HuH-7.5 (cell line): ENCODE results near the gene FHIP2A.
"Not testable (repeated sequence)": the region's sequence is repeated elsewhere in the genome, so short reads cannot be mapped to it uniquely, and the experiment has no call there.

Experiments used
- DNase-seq: peaks from one replicate; pipeline ENCODE4 v3.0.0; 2011; ENCODE audit warnings: low spot score

FHIP2A gene, protein sequence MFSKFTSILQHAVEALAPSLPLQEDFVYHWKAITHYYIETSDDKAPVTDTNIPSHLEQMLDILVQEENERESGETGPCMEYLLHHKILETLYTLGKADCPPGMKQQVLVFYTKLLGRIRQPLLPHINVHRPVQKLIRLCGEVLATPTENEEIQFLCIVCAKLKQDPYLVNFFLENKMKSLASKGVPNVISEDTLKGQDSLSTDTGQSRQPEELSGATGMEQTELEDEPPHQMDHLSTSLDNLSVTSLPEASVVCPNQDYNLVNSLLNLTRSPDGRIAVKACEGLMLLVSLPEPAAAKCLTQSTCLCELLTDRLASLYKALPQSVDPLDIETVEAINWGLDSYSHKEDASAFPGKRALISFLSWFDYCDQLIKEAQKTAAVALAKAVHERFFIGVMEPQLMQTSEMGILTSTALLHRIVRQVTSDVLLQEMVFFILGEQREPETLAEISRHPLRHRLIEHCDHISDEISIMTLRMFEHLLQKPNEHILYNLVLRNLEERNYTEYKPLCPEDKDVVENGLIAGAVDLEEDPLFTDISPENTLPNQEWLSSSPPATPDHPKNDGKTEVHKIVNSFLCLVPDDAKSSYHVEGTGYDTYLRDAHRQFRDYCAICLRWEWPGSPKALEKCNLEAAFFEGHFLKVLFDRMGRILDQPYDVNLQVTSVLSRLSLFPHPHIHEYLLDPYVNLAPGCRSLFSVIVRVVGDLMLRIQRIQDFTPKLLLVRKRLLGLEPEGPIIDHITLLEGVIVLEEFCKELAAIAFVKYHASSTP

GRCh38 chr10:114821293-114821914 is at the start of gene FHIP2A:
Gene FHIP2A, plus strand, starts transcription at chr10:114821780. Its CDS starts 299 bp downstream, at chr10:114822079.
- DNase-seq = peak; percentile 76

GRCh38 chr10:114772496-114773196 is 48.9 kb upstream of the FHIP2A start:
- no peak for DNase-seq

DNA sequence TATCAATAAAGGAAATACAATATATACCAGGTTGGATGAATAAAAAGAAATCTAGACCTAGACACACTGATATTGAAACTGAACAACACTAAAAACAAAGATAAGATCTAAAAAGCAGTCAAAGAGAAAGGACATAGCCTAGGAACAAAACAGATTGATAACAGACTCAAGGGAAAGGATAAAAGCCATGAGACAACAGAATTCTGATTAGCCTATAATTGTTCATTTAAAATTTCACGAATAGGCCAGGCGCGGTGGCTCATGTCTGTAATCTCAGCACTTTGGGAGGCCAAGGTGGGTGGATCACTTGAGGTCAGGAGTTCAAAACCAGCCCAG is 48.4 kb upstream of the FHIP2A start:
- DNase-seq = no peak

- not testable (repeated sequence) for DNase-seq
These were observed 46.5 kb upstream of the FHIP2A start for GRCh38 chr10:114775082-114775481.

GRCh38 chr10:114777415-114777814 is 44.2 kb upstream of the FHIP2A start:
- DNase-seq = no peak

GRCh38 chr10:114779803-114780576 is 41.6 kb upstream of the FHIP2A start:
- DNase-seq = no peak

DNA sequence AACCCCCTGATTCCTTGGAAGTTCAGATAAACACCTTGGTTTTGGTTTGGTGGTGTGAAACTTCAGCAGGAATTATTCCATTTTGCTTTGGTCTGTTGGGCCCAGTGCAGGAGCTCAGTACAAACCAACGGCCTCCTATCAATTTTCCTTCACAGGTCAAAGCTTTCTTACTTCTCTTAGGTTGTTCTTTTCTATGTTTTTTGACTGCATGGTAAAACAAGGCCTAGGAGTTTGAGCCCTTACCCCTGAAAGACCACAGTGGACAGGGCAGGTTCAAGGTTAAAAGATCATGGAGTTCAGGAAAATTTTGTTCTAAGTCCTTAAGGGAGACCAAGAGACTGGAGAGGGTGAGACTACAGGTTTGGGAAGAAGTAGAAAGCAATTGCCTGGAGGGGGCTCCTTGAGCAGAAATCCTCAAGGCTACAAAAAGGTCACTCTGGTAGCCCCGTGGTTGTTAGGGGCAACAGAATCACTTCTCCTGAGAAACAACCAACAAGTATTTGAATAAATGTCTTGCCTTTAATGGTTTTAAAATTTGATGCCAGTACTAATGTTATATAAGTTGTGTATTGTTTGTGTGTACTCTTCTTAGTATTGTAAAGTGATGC is 40.9 kb upstream of the FHIP2A start:
- DNase-seq = no peak

DNA sequence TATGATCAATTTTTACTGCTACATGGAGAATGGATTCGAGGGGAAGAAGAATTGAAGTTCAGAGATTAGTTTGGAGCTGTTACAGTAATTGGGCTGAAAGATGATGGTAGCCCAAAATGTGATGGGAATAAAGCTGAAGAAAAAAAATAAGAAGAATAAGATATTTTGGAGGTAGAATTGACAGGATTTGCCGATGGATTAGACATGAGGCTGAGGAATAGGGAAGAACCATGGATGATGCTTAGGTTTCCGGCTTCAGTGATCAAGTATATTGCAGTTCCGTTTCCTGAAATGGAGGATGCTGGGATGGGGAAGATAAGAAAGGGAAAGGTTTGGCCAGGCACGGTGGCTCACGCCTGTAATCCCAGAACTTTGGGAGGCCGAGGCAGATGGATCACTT is 38.9 kb upstream of the FHIP2A start:
- no peak for DNase-seq

- no peak for DNase-seq
These were observed 37.9 kb upstream of the FHIP2A start for GRCh38 chr10:114783686-114784085.

DNA sequence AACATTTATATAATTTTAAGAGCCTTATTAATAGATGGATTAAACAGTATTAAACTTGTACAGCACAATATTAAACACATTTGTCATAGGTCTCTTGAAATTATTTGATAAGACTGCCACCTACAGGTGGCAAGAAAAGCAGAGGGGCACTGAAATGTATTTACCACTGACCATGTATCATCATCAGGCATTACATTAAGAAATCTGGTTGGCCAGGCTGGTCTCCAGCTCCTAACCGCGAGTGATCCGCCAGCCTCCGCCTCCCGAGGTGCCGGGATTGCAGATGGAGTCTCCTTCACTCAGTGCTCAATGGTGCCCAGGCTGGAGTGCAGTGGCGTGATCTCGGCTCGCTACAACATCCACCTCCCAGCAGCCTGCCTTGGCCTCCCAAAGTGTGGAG is 35.1 kb upstream of the FHIP2A start:
- peak; percentile 35 for DNase-seq

- not testable (repeated sequence) for DNase-seq
These were observed 34.4 kb upstream of the FHIP2A start for GRCh38 chr10:114787131-114787530.

DNA sequence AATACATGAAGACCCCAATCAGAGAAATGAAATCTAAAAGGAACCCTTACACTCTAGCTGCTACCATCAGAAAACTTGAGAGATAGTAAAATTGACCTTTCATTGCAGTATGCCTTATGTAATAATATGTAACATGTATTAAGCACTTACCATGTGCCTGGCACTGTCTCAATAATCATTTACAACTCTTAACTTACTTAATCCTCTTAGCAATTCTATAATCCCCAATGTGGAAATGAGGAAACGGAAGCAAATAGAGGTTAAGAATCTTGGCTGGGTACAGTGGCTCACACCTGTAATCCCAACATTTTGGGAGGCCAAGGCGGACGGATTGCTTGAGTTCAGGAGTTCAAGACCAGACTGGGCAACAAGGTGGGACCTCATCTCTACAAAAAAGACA is 29.8 kb upstream of the FHIP2A start:
- no peak for DNase-seq

GRCh38 chr10:114795039-114795438 is 26.5 kb upstream of the FHIP2A start:
- DNase-seq = no peak

GRCh38 chr10:114800361-114800760 is 21.2 kb upstream of the FHIP2A start:
- DNase-seq = no peak

DNA sequence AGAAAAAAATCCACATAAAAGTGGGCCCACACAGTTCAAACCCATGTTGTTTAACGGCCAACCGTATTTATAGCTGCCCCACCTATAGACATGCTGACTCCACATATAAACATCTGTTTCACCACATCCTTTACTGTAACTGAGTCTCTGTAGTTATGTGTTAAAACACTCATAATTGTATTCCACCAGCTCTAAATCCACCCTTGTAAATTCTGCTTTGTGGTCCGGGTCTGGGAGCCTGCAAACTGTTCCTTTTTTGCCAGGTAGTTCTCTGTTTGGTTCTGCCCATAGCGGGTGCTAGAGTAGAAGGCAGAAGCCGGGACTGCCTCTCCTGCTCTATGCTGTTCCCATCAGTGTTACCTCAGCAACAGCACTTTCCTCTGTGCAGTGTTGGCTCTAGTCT is 20.2 kb upstream of the FHIP2A start:
- DNase-seq = no peak

GRCh38 chr10:114802177-114802576 is 19.4 kb upstream of the FHIP2A start:
- no peak for DNase-seq

DNA sequence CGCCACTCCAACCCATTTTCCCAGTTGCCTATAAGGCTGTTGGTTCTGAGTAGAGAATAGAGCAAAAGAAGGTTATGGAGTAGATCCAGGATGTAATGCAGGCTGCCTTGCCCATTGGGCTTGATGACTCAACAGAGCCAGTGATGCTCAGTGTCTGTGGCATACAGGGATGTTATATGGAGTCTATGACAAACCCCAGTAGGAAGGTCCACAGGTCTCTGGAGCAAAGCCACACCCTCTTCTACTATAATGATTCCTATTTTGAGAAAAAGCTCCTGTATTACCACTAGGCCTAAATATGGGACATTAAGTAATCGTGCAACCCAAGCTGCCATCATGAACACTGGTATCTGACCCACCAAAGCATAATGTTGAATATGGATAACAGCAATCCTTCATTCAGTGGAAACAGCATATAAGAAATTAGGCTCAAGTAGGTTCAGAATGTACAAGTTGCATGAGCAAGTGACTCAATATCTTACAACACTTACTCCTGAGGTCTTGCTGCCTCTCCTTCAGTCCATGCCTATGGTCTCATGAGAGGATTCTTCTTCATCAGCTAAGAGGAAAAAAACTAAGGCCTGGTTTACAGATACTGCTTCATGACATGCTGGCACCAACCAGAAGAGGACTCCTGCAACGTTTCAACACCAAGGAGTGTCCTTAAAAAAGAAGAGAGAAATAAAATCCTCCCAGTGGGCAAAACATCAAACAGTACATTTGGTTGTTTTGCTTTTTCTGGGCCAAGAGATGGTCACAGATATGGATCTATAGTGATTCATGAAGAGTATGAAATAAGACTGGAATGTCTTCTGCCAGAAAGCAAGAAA is 14.8 kb upstream of the FHIP2A start:
- DNase-seq = no peak

- DNase-seq = no peak
These were observed 12.6 kb upstream of the FHIP2A start for GRCh38 chr10:114808982-114809381.

GRCh38 chr10:114810926-114811325 is 10.7 kb upstream of the FHIP2A start:
- DNase-seq = no peak

DNA sequence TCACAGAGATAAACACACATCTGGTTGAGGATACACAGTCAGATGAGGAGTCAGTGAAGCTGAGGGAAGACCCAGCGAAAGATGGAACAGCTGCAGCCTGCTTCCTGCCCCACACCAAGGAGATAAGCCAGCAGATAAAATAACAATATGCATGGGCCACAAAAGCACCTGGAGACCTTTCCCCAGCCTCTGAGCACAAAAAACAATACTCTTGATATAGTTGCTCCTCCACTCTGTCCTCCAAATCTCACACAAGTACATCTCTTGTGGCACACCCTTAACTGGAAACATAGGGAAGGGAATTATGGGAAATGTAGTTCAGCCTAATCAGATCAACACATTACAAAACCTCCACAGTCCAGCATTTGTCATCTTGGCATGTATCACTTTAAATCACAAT is 9.7 kb upstream of the FHIP2A start:
- DNase-seq = no peak
